HG03108 (cell line): ENCODE results near the gene IRF3.
A peak's percentile ranks its signal among the peaks of the same experiment; 100 is the strongest.

ENCODE experiments used
- ATAC-seq: cut with Tn5 transposase; IDR thresholded peaks from one replicate; pipeline ENCODE4 v1.9.1; 2021; ENCODE audit warnings: moderate library complexity; ENCODE audit not compliant: unreplicated experiment

IRF3 gene, protein sequence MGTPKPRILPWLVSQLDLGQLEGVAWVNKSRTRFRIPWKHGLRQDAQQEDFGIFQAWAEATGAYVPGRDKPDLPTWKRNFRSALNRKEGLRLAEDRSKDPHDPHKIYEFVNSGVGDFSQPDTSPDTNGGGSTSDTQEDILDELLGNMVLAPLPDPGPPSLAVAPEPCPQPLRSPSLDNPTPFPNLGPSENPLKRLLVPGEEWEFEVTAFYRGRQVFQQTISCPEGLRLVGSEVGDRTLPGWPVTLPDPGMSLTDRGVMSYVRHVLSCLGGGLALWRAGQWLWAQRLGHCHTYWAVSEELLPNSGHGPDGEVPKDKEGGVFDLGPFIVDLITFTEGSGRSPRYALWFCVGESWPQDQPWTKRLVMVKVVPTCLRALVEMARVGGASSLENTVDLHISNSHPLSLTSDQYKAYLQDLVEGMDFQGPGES

DNA sequence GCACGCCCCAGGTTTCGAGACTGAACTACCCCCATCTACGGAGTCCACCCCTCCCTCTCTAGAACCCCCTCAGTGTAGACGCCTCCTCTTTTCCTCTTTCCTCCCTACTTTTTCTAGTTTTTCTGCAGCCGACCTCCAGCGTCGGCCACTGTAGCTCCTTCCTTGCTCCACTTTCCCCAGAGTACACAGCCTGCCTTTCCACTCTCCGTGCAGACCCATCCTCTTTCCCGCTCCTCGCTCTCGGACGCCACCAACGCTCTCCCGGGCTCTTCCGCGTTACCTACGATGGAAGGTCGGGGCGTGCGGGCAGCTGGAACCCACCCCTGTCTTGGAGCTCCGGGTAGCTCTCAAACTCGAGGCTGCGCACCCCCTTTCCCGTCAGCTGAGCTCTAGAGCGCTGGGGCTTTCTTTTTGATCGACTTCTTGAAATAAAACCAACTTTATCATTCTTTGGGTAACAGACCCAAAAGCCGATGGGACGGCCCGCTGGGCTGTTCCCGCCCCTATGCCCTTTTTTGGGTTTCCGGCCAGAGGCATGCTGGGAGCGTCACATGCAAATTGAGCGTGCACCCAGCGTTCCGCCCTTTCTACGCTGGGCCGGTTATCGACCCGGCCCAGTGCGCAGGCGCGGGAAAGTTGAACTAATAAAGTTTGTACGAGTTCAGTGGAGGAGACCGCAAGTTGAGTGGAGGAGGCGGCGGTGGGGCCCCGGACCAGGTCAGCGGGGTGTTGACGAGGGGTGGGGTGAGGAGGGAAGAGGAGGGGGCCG lies at the start of gene IRF3, which contains the start of gene BCL2L12:
IRF3 (minus strand) TSS at position 507 of the 769 bp plus-strand sequence. CDS start 1,019 bp downstream, outside the sequence.
BCL2L12 (plus strand) TSS at position 583 of the 769 bp plus-strand sequence. CDS start 760 bp downstream, outside the sequence.
- ATAC-seq: peak; percentile 68

DNA sequence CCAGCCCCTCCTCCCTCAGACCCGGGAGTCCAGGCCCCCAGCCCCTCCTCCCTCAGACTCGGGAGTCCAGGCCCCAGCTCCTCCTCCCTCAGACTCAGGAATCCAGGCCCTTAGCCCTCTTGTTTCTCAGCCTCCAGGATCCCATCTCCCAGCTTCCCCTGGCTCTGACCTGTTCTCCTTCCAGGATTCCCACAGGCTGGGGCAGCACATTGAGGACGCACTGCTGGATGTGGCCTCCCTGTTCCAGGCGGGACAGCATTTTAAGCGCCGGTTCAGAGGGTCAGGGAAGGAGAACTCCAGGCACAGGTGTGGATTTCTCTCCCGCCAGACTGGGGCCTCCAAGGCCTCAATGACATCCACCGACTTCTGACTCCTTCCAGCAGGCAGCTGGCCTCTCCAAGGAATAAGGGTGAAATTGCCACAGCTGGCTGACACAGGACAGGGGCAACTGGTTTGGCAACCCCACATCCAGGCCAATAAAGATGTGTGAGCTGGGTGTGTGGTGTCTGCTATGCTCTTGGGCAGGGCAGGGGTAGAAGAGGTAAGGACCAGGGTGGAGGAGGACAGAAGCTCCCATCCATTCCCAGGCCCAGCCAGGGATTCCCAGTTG lies 47.7 kb upstream of the IRF3 start:
- ATAC-seq: no peak

DNA sequence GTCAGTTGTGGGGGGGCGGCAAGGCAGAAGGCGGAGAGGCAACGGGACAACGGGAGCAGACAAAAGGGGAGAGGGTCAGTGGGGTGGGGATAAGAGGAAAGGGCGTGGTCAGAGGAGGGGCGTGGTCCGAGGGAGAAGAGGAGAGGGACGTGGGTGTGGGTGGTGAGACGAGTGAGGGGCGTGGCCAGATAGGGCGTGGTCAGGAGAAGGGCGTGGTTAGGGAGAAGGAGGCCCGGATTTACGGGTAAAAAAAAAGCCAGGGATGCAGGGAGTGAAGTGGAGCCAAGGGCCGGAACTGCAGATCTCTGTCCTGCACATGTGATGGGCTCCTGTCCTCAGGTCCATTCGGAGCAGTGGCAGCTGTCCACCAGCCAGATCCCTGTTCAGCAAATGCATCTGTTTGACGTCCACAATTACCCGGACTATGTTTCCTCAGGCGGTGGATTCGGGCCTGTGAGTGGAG lies 46.8 kb upstream of the IRF3 start:
- no peak for ATAC-seq

DNA sequence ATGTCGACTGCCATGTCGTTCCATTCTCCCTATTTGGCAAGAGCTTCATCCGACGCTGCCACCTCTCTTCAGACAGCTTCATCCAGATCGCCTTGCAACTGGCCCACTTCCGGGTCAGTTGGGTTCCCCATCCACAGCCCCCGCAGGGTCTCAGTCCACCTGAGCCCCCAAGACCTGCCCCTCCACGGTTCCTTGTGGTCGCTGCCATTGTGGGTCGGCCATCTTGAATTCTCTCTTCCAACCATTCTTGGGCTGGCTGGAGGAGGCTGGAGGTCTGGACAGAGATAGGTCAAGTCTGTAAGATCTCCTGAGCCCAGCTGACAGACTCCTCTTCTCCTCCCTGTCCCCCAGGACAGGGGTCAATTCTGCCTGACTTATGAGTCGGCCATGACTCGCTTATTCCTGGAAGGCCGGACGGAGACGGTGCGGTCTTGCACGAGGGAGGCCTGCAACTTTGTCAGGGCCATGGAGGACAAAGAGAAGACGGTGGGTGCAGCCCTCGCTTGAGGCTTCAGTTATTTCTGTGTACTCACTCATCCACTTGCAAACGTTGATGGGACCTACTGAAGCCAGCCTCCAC lies 44.8 kb upstream of the IRF3 start:
- ATAC-seq: no peak

DNA sequence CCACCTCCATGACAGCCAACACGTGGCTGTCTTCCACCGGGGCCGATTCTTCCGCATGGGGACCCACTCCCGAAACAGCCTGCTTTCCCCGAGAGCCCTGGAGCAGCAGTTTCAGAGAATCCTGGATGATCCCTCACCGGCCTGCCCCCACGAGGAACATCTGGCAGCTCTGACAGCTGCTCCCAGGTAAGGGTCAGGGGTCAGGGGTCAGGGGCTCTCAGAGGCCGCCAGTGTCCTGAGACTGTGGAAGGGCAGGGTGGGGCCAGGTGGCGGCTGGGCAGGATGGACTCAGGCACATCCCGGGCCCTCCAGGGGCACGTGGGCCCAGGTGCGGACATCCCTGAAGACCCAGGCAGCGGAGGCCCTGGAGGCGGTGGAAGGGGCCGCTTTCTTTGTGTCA lies 40.3 kb upstream of the IRF3 start:
- ATAC-seq: no peak

DNA sequence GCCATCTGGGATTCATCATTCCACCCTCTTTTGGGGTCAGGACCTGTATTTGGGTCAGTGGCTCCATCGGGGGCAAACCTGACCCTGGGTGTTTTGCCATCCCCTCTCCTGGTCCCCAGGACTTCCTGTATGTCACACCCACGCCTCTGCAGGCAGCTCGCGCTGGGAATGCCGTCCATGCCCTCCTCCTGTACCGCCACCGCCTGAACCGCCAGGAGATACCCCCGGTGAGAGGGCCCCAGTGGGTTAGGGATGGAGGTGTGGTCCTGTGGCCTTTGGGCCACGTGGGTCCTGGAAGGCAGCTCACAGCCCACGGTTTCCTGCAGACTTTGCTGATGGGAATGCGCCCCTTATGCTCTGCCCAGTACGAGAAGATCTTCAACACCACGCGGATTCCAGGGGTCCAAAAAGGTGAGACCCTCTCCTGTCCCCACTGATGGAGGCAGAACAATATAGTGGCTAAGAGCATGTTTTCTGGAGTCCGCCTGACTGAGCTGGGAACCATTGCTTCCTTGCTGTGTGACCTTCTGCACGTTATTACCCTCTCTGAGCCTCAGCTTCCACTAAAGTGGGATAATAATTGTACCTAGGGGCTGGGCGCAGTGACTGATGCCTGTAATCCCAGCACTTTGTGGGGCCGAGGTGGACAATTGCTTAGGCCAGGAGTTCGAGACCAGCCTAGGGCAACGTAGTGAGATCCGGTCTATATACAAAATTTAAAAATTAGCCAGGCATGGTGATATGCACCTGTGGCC lies 39.4 kb upstream of the IRF3 start:
- ATAC-seq: no peak

DNA sequence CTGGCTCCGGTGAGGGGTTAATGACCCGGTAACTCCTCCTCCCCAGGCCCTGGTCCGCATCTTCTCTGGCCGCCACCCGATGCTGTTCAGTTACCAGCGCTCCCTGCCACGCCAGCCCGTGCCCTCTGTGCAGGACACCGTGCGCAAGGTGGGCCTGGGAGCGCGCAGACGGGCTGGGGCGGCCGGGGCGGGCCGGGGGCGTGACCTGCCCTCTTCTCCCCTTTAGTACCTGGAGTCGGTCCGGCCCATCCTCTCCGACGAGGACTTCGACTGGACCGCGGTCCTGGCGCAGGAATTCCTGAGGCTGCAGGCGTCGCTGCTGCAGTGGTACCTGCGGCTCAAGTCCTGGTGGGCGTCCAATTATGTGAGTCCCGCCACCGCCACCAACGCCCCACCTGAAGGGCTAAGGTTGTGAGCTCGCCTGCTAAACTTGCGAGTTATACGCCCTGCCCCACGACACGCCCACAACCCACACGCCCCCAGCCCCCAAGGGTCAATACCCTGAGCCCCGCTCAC lies 35.7 kb upstream of the IRF3 start:
- no peak for ATAC-seq

DNA sequence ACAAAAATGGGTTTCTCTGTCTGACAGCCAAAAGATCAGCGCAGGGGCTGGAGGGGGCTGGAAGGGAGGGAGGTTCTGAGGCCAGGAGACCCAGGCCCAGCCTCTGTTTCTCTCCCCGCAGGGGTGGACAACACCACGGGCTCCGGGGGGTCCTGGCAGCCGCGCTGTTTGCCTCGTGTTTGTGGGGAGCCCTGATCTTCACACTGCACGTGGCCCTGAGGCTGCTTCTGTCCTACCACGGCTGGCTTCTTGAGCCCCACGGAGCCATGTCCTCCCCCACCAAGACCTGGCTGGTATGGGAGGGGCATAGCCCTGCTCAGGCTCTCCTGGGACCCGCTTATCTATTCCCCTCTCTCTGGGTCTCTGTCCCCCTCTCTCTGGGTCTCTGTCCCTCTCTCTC lies 34.9 kb upstream of the IRF3 start:
- ATAC-seq: no peak

DNA sequence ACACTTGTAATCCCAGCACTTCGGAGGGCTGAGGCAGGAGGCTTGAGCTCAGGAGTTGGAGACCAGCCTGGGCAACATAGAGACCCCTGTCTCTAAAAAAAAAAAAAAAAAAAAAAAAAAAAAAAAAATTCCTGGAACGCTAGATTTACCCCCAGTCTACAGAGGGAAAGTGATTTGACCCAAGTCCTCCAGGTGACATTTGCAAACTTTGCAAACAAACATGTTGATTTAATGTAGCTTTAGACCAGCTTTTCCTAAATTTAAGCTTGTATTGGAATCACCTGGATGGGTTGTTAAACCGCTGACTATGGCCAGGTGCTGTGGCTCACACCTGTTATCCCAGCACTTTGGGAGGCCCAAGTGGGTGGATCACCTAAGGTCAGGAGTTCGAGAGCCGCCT lies 33.7 kb upstream of the IRF3 start:
- ATAC-seq: no peak

DNA sequence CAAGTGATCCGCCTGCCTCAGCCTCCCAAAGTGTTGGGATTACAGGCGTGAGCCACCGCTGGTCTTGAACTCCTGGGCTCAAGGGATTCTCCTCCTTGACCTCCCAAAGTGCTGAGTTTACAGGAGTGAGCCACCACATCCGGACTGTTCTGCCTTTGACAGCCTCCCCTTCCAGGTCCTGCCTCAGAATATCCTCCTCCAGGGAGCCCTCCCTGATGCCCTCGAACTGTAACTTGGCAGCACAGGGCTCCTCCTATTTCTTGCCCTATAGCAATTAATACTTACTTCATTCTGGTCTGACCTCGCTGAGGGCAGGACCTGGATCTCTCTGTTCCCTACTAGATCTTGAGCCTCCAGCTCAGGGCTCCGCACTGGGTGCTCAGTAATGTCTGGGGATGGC lies 31.2 kb upstream of the IRF3 start:
- no peak for ATAC-seq

DNA sequence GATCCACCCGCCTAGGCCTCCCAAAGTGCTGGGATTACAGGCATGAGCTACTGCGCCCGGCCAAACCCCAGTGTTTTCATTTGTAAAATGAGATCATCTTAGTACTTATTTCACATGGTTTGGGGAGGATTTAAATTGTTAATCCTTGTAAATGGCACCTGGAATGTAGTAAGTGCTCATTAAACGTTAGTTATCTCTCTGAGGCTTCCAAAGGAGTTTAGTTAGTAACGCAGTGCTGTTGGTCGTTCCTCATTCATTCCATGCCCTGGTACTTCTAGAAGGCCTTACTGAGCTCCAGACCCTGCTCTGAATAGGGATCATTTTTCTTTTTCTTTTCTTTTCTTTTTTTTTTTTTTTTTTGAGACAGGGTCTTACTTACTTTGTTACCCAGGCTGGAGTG lies 30.5 kb upstream of the IRF3 start:
- no peak for ATAC-seq

DNA sequence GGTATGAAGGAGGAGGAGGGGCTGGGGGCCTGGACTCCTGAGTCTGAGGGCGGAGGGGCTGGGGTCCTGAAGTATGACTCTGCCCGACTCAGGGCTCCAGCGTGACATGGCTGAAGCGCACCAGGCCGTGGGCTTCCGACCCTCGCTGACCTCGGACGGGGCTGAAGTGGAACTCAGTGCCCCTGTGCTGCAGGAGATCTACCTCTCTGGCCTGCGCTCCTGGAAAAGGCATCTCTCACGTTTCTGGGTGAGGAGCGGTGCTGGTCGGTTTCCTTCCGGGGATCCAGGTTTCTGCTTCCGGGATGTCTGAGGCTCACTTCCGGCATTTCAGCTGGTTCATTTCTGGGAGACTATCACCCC lies 26.5 kb upstream of the IRF3 start:
- ATAC-seq: no peak

DNA sequence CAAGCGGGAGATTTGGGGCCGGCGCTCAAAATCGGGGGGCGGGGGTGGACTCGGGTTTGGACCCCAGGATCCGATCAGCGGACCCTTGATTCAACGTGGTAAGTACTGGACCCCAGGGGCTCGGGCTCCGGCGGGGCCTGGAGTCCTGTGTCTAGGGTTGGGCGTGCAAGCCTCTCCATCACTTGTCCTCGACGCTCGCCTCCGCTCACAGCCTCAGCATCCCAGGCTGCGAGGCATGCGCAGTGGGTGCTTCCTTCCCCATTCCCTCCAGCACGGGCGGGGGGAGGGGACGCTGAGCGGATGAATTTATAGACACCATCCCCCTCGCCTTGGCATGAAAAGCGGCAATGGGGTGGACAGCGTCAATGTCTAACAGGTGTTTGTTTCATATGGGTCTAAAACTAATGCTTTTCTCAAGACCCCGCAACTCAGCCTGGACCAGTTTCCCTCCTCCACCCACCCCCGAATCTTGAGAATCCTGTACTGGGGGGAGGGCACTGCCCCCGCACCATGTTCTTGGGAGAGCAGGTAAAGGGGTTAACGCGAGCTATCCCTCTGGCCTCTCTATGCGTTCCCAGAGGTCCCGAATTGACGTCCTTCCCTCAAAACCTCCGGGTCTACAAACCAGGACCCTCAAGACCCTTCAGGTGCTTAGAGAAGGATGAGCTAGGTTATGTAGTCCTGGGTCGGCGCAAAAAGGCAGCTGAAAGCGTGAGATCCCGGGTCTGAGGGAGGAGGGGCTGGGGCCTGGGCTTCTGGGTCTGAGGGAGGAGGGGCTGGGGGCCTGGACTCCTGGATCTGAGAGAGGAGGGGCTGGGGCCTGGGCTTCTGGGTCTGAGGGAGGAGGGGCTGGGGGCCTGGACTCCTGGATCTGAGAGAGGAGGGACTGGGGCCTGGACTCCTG lies 25.8 kb upstream of the IRF3 start:
- ATAC-seq: no peak

DNA sequence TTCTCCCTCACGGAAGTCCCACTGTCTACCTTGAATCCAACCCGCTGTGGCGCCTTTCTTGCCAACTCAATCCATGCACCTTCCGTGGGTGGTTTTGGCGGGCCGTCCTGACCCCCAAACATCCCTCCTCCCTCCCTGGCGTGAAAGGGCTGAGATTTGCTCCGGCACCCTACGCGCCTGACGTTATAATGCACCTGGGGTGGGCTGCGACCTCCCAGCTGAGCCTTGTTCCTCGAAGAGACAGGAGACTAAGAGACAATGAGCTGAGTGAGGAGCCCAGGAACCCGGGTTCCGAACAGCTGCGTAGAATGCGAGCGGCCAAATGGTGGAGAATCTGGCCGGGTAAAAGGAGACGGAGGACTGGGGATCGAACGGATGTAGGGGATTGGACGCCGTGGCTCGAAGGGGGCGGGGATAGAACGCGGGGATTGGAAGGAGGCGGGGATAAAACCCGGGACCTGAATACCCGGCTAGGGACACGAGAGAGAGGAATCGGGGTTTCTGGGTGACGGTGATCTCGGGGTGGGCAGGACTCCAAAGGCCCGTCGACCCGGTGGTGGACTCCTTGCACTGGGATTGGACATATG lies 25.1 kb upstream of the IRF3 start, which contains the start of gene CPT1C:
CPT1C (plus strand) TSS at position 461 of the 587 bp plus-strand sequence. CDS start 1,137 bp downstream, outside the sequence.
- ATAC-seq: no peak

DNA sequence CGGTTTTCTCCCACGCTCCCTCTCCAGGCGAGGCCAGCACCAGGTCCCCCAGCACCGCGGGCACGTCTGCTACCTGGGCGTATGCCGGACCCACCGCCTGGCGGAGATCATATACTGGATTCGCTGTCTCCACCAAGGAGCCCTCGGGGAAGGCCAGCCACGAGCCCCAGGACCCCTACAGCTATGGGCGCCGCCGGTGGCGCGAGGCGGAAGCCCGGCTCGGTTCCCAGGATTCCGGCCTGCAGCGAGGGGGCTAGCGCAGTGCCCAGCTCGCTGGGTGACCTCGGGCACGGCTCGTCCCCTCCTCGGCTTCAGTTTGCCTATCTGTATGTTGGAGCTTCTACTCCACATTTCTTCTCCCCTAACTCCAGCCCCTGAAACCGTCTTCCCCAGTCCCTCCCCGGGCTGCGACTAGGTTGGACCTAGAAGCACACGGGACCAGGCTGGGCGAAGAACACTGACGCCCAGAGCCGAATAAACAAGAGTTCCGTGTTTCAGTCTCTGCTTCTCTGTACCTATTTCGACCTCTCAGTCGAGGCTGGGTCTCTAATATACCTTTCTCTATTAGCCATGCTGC lies 24.5 kb upstream of the IRF3 start:
- no peak for ATAC-seq

DNA sequence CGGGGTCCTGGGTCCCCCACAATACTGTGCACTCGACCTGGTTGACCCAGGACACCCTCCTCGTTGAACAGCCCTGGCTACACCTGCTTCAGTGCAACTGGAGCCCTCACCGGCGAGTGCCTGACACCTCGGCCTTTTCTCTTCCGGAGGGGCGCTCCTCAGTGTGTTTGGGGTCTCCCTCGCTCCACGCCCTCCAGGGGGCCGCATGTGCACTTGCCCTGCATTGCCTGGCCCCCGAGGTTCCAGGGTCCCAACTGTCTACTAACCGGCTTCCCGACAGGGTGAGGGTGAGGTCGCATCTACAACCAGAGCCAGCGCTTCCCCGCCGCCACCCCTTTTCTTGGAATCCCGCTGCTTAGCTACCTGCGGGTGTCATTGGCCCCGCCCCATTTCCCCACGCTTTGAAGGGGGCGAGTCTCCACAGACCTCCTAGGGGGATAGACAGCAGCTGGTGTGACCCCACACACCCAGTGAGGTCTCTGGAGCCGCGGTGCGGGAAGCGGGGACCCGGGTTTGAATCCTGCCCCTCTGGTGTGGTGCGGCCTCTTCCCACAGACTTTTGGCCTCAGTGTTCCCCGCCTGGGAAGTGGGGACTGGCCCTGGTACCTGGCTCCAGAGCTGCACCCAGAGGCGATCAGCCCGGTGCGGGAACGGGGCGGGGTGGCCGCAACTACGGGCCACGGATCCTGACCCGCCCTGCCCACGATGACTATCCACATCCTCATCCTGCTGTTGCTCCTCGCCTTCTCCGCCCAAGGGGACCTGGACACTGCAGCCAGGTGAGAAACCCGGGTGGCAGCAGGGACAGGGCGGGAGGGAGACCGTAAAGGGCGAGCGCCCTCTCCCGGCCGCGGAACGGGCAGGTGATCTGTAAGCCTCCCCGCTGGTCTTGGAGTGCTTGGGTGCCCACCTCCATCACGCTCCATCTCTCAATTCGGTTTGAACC lies 23.7 kb upstream of the IRF3 start, which contains the start of gene ADM5:
ADM5 (plus strand) TSS at position 462 of the 946 bp plus-strand sequence; CDS start at position 706, 244 bp downstream.
- no peak for ATAC-seq

DNA sequence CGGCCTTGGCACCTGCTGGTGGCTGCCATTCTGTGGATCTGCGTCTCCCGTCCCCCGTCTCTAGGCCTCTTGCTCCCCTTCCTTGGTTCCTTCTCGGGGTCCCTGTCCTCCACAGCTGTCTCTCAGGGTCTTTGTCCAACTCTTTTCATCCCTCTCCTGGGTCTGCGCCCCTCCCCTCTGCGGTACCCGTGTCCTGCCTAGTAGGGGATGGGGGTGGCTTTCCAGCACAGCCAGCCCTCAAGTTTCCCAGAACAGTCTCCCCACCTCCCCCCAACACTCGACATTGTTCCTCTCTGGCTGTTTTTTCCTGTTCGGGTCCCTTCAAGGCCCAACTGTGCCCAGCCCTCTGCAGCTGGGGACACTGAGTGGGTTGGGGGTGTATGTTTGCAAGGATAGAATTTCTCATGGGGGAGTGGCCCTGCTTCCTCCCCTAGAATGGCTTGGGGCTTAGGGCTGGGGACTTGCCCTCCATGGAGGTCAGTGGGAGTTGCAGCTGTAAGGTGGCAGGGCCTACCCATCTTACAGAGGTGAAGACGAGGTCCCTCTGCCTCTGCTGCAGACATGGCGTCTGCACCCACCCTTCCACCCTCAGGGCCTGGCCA lies 23.0 kb upstream of the IRF3 start:
- ATAC-seq: no peak
